GM20431 (cell line): ENCODE results near the gene BEX3.
"Not testable (repeated sequence)": the region's sequence is repeated elsewhere in the genome, so short reads cannot be mapped to it uniquely, and the experiment has no call there.

Experiments
- in situ Hi-C: fragments of 300-500 bp; cut with MseI, MboI; formaldehyde crosslinking; loops from one replicate; pipeline ENCODE4 v1.15.0; 2020; ENCODE audit warnings: low sequenced_read_pairs; ENCODE audit not compliant: unreplicated experiment

The BEX3 gene

DNA sequence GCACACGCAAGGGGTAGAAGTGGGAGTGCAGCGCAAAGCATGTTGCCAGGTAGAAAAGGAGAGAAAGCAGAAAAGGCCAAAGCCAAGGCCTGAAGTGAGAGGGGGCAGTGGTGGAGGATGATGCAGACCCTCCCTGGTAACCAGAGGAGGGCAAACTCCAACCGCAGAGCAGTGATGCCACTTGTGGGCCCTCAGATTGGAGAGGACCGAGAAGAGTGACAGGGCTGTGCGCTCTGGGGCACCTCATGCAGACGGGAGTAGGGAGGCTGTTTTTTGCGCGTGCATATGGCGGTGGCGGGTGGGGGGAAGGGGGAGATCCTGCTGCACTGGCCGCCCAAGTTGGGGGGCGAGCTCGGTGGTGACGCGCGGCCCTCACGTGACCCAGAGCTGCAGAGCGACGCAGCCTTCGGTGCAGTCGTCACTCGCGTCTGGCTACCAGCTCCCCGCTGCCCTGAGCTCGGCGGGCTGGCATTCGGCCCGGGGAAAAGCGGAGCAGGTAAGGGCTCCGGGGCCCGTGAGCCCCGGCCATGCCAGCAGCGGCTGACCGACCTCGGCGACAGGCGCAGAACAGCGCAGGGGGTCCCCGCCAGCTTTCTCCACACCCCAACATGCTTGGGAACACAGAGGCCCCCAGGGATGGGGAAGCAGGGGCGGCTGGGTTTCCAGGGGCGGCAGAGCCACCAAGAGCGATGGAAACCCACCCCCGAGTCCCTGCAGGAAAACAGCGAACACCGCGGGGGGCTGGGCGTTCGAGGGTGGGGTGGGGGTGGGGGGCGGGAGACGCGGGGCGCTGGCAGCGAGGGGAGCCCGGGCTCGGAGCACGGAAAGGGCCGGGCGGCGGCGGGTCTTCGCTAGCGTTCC is at the start of gene BEX3:
TSS of gene BEX3 (plus strand) at position 421 of the 861 bp plus-strand sequence. CDS start 984 bp downstream, outside the sequence.
- in situ Hi-C loops = no loop called here

GRCh38 chrX:103329991-103330390 is 46.3 kb upstream of the BEX3 start, which contains the start of gene TCEAL7:
TCEAL7 (plus strand) TSS chrX:103330239; CDS start chrX:103331404, 1,165 bp downstream.
- in situ Hi-C loops = no loop called here

- in situ Hi-C loops = no loop called here
Observed at GRCh38 chrX:103330681-103331288, 45.6 kb upstream of the BEX3 start.

DNA sequence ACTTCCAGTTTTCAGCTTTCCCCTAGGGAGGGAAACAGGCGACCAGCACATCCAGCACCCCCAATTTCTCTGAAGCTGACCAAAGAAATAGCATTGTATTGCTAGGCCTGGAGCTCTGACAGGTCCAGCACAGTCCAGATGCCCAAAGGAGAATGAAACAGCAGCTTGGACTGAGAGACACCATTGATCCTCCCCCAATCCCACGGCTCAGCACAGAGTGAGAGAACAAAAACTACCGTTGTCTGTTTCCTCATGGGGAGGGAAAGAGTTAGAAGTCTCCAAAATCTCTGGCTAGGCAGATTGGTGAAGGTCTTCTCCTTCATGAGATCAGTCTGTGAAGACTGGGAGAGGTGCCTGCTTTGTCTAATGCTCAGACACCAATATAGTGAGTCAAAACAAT is 37.7 kb upstream of the BEX3 start:
- in situ Hi-C loops = no loop called here

DNA sequence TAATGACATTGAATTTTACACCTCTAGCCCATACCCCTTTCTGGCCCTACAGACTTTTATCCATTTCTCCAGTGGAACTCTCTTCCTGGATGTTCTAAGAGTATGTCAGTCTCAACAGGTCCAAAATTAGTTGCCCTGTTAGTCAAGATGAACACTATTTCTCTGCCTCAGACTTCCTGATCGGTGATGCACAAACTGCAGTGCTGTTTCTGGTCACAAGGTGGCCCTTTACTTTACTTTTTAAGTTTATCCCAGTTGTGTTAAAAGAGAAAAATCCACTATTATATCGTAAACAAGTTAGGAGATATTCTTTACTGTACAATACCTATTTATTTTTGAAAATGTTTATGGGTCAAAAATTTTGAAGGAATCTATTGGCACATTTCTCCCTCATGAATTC is 33.2 kb upstream of the BEX3 start:
- in situ Hi-C loops = no loop called here

DNA sequence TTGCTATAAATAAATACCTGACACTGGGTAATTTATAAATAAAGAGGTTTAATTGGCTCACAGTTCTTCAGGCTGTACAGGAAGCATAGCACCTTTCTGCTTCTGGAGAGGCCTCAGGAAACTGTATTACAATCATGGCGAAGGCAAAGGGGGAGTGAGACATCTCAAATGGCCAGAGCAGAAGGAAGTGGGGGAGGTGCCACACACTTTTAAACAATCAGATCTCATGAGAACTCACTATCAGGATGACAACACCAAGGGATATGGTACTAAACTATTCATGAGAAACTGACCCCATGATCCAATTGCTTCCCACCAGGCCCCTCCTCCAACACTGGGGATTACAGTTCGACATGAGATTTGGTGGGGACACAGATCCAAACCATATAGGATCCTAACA is 31.7 kb upstream of the BEX3 start:
- in situ Hi-C loops = no loop called here

DNA sequence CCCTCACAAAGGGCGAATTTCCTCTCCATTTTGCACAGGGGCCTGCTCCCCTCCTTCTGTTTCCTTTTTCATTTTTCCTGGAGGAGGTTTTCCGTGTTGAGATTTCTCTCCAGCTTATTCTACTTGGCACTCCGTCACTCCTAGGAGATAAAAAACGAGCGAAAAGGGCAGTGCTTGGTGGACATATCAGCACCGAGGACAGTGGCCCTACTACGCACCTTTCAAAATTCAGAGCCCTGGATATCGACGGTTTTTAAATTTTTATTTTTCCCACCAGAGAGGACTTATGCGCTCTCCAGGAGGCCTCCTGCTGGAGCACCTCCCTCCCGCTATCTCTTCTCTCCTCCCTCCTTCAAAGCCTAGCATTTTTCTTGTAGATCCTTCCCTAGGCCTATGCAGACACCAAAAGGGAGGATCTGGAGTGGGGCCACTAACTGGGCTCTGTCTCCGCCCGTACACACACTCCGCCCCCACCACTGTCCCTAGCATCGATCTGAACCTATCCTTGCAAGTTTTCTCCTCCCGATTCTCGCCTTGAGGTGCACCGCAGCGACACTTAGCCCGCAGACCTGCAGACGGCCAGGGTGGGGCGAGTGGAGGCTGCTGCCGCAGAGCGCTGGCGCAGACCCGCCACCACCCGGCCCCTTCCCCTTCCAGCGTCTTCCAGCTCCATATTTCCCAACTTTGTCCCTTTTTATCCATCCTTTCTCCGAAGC is 28.5 kb upstream of the BEX3 start:
- in situ Hi-C loops = no loop called here

DNA sequence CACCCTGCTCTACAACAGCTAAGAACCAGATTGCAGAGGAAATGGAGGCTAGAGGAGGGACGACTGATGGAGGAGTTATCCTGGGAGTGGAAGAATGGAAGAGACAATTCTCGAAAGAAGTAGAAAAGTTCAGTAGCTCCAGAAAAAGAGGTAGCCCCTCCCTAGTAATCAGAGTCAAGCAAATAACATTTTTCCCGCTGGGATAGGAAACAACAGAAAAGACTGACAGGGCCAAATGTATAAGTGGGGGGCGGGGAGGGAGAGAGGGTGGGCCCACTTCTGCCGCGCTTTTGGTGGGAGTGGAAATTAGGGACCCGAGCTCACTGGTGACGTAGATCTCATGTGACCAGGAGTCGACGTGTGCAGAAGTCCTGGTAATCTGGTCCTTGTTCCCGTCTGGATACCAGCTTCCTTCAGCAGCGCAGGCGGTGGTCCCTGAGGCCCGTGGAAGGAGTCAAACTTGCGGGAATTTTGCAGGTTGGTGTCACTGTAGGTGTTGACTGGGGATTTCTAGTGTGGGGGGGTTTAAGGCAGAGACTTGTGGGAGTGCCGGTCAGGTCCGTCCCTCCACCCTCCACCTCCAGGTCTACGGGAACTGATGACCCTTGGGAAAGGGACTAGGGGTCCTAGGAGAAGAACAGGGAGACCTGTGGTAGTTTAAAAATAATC is 20.1 kb upstream of the BEX3 start, which contains the start of gene TCEAL9:
TSS of gene TCEAL9 (plus strand) at position 377 of the 669 bp plus-strand sequence. CDS start 1,179 bp downstream, outside the sequence.
- in situ Hi-C loops = no loop called here

- in situ Hi-C loops = no loop called here
Observed at GRCh38 chrX:103356858-103357257, 19.5 kb upstream of the BEX3 start.

DNA sequence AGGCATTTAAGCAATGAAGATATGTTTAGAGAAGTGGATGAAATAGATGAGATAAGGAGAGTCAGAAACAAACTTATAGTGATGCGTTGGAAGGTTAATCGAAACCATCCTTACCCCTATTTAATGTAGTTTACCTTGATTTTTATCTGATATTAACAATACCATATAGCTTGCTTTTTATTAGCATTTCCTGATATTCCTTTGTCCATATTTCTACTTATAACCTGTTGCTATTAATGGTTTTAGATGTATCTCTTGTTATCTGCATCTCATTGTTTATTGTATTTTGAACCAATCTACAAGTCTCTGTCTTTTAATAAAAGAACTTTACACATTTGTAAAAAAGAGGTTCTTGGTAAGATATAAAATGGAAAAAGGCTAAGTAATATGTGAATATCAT is 18.5 kb upstream of the BEX3 start:
- in situ Hi-C loops = no loop called here

- in situ Hi-C loops = not testable (repeated sequence)
Observed at GRCh38 chrX:103359605-103360004, 16.7 kb upstream of the BEX3 start.

DNA sequence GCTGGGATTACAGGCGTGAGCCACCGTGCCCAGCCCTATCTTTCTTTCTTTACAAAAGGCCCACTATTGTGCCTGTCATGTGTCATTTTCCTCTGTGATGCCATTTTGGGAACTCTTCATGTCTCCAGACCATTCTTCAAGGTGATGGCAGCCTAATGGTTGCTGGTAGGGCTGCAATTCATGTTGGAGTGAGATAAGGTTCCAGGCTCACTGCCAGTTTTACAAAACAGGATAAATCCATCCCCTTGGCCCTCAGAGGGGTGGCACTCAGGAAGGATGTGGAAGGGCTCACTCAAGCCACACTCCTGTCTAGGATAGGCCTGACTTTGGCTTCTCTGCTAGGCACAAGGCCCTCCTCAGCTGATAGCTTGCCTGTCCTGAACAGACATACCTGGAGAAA is 16.2 kb upstream of the BEX3 start:
- in situ Hi-C loops = no loop called here

GRCh38 chrX:103360916-103361315 is 15.4 kb upstream of the BEX3 start:
- in situ Hi-C loops = no loop called here

- in situ Hi-C loops = no loop called here
Observed at GRCh38 chrX:103361798-103362197, 14.5 kb upstream of the BEX3 start.

DNA sequence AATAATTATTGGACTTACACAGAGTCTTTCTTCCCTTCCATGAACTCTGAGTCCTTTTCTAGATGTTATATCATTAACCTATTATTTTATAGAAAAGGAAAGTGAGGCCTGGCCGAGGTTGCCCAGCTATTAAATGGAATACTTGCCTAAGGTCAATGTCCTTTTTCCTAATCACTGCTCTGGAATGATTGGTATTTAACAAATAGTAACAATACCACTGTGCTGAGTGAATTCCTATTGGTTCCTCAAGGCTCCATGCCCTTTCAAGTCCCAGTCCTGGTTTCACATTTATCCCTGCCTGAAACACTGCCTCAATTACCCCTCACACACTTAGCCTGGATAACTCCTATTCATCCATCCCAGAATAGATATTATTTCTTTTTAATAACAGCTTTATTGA is 13.9 kb upstream of the BEX3 start:
- in situ Hi-C loops = no loop called here

GRCh38 chrX:103363046-103363445 is 13.3 kb upstream of the BEX3 start:
- in situ Hi-C loops = no loop called here

GRCh38 chrX:103367502-103367901 is 8.8 kb upstream of the BEX3 start:
- in situ Hi-C loops = no loop called here

DNA sequence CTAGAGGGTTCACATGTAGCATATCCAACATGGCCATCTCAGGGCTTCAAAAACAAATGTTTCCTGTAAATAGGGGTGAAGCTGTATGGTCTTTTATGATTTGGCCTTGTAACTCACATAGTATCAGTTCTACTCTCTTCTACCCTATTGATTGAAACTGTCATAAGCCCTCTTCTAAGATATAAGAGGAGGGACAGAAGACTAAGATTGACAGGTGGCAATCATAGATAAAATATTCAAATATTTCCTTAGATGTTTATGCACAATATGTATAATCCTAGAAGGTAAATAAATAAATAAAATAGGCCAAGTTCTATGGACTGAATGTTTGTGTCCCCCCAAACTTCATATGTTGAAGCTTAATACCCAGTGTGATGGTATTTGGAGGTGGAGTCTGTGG is 6.9 kb upstream of the BEX3 start:
- in situ Hi-C loops = no loop called here

DNA sequence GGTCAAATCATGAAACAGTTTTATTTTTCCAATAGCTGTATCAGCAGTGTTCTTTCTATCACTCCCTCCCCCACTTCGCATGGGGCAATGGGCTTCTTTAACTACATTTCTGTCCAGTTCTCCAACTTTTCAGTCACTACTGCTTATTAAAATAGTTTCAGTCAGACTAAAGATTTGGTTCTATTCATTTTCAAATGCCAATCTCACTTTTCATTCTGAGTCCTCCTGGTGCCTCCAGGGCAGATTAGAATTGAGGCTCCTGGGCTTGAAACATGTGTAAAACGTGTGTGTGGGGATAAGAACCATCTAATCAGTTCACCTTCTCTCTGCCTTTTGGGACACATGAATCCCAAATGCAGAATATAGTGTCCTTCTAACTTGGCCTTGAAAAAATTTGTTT is 3.5 kb upstream of the BEX3 start:
- in situ Hi-C loops = no loop called here

DNA sequence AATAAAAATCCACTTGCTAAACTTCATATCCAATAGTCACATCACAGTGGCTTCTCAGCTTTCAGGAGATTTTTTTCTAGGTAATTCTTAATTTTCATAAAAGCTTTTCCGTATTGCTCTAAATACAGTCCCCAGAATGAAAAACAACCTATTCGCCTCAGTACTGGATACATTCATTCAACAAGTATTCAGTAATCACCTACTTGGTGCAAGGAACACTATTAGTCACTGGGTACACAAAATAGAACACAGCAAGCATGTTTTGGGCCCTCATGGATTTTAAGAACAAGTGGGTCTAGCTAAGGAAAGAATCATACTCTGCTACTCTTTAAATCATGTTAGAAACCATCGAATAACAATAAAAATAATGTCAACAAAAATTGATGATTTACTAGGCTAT is 2.8 kb upstream of the BEX3 start:
- in situ Hi-C loops = no loop called here
